ENCODE measurements around the gene PIN1.

The PIN1 gene

DNA sequence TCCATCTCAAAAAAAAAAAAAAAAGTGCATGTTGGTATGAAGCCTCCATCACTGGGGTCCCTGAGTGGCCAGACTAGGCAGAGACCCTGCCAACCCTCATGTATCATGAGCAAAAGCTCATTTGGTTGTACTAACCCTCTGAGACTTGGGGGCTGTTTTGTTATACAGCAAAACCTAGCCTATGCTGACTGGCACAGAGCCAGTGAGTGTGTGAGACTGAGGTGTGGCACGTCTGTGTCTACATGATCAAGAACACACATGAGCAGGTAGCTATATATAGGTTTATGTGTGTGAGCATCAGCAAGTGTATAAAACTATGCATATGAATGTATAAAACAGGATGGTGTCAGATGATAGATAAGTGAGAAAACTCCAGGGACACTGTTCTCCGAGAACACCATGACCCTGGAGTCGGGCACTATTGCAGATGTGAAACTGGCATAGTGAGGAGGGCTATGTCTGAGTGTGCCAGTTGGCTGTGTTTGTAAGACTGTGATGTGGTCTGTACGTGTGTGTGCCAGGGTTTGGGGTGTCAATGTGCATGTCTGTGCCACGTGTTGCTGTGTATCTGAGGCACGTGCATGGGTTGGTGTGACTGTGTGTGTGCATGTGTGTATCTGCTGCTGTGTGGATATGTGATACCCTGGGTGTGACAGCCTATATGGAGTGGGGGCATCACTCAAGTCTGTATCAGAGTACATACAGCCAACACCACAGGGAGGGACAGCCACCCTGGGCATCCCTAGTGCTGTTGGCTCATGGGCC is 56.7 kb downstream of the PIN1 start:
- DNase-seq (ENCODE audit: low spot score), result no peak
